ENCODE results near the gene INPP5E.
"Not testable (repeated sequence)": the region's sequence is repeated elsewhere in the genome, so short reads cannot be mapped to it uniquely, and the experiment has no call there.

INPP5E gene

GRCh38 chr9:136425367-136425766 lies 14.3 kb downstream of the INPP5E start:
- not testable (repeated sequence) for DNase-seq

- no peak for DNase-seq
Observed at GRCh38 chr9:136424750-136425362, 14.8 kb downstream of the INPP5E start.

DNA sequence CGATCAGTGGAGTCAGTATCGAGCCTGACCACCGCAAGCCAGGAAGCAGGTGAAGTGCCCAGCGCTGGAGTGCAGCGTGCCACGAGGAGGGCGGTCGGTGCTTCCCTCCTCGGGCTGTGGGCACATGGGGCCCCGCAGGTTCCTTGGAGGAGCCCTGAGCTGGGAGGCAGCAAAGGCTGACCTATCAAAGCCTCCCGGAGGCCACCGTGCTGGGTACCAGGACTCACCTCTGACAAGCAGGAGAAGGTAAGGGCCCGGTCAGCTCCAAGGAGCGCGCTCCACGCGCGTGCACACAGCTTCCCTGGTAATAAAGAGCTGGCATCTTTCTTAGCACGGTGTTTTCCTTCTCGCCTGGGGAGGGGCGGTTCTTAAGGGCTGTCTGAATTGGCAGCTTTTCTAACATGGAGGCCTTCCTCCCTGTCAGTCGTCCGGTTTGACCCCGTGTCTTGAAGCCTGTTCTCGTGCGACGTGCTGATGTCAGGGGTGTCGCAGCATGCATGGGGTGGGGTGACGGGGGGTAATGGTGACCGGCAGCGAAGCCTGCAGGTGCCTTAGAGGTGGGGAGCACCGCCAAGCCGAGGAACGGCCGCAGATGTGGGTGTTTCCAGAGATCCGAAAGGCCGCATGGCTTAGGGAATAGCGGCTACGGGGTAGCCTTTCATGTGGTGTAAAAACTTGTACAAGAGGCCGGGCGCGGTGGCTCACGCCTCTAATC lies 16.1 kb downstream of the INPP5E start:
- DNase-seq, result no peak

DNA sequence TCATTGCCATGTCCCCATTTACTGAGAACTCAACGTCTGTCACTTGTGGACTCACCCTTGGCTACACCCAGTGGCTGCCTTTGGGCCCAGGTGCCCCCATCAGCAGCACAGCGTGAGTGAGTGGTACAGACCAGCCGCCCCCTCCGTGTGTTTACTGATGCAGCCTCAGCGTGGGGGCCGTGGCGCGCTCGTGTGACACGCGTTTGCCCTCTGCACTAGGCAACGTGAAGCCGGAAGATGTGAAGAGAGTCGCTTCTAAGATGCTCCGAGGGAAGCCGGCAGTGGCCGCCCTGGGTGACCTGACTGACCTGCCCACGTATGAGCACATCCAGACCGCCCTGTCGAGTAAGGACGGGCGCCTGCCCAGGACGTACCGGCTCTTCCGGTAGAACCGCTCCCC lies 16.8 kb downstream of the INPP5E start:
- no peak for DNase-seq

DNA sequence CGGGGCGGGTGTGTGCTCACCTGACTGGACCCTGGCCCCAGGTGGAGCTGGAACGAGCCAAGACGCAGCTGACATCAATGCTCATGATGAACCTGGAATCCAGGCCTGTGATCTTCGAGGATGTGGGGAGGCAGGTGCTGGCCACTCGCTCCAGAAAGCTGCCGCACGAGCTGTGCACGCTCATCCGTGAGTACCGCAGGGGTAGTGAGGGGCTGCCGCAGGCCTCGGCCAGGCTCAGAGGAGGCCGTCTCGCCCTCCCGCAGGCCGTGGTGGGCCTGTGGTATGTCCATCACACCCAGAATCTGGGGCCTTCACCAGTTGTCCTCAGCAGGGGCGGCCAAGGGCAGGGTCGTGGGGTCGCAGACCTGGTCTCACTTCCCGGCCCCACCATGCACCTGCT lies 17.9 kb downstream of the INPP5E start:
- DNase-seq, result no peak

GRCh38 chr9:136419092-136419420 lies 20.6 kb downstream of the INPP5E start:
- no peak for DNase-seq

GRCh38 chr9:136418182-136419091 lies 21.2 kb downstream of the INPP5E start:
- no peak for DNase-seq

DNA sequence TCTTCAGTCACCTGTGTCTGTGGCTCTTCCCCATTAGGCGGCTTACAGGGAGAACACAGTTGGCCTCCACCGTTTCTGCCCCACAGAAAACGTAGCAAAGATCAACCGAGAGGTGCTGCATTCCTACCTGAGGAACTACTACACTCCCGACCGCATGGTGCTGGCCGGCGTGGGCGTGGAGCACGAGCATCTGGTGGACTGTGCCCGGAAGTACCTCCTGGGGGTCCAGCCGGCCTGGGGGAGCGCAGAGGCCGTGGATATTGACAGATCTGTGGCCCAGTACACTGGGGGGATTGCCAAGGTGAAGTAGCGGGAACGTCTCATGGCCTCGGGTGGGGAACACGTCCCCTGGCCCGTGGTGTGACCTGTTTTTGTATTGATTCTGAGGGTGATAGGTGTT lies 22.7 kb downstream of the INPP5E start:
- DNase-seq, result no peak

GRCh38 chr9:136416427-136416826 lies 23.2 kb downstream of the INPP5E start:
- DNase-seq, result no peak

GRCh38 chr9:136412962-136413361 lies 26.7 kb downstream of the INPP5E start:
- no peak for DNase-seq

DNA sequence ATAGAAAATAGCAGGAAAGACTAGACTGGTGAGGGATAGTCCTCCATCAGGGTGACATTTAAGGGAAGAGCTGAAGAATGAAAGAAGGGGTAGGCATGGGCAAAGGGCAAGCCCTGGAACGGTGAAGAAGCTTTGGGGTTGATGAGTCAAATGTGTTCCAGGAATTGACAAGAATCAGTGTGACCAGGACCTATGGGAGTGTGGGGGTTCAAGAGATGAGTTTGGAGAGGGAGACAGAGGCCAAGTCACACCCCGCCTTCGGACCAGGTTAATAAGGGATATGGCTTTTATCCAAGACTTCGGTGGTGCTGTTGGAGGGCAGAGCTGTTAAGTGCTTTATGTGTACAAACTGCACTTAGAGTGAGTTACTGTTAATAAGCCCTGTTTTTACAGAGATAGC lies 28.3 kb downstream of the INPP5E start:
- DNase-seq, result no peak

DNA sequence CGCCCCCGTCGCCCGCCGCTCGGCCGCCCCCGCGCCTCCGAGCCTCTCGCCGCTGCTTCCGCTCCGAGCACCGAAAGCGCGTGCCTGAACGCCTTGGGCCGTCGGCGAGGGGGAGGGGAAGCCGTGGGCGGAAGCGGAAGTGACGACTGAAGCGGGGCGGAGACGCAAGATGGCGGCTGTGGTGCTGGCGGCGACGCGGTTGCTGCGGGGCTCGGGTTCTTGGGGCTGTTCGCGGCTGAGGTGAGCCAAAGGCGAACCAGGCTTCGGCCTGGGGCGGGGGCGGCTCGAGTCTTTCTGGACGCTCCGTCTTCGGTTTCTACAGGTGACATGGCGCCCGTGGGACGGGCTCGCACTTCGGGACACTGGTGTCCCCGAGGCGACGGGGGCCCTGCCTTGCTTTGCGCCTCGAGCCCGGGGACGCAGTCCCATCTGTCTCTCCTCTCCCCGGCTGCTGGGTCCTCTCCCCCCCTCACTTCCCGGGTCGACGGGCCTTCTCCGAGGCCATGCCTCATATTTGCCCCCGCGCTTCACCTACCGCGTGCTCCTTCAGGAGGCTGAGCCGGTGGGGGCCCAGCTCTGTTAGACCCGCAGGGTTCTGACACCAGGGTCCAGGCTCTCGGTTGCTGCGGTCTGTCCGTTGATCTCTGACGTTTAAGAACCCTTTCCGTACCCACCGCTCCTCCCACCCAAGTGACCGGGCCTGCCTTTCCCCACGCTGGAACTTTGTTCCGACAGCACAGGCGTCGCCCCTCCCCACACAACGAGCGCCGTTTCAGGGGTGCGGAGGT lies 29.0 kb downstream of the INPP5E start, which contains the start of the genes ENTR1 and PMPCA:
ENTR1 (minus strand) TSS at position 115 of the 788 bp plus-strand sequence. CDS start 217 bp downstream, outside the sequence.
PMPCA (plus strand) TSS at position 159 of the 788 bp plus-strand sequence; CDS start at position 170, 11 bp downstream.
- peak; percentile 69 to 81 for DNase-seq

DNA sequence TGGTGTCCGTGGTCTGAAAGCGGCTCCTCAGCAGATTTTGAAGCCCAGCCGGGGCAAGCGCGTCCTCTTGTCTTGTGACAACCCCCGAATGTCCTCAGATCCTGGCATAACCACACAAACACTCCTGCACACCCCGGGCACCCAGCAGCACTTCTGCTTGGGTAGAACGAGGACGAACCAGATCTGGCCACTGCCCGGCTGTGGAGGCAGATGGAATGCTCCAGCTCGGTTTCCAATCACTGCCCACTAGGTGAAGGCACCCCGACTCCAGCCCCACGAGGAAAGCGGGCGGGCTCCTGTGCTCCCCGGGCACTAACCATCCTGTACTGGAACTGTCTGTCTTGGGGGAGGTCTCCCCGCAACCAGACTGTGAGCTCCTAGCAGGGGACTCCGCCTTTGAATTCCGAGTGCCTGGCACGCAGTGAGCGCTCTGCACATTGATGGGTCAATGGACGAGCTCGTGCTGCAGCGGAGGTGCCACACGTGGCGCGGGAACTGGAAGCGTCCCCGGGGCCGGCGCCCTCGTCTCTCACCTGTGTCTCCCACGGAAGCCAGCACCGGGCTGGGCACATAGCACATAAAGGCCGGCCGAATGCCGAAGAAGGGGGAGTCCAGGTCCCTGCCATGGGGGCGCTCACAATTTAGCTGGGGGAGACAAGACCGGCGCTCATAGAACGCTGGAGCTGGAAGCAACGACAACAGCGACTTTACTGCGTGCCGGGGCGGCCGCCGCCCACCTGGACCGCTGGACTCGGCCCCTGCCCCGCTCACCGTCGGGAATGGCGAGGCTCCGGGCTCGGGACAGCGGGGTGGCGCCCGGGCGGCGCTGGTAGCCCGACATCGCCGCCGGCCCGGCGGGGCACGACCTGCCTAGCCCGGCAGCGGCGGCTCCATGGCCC lies 29.8 kb downstream of the INPP5E start:
- peak in 1 of 2 experiments; percentile 41 for DNase-seq

DNA sequence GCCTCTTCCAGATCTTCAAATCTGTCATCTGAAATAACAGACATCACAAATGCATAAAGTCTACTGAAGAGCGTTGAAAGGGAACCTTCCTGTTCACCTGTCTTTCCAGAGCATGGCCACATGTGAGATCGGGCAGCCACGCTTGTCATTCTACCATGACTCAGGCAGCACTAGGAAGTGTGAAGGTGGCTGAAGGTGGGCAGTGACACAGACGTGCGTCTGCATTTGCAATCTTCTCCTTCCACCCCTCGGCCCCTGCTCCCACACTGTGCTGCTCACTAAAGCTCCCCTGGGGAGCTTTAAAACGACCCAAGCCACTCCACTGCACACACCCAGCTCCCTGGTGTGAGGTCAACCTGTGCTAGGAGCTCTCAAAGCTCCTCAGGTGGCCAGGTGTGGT lies 31.7 kb downstream of the INPP5E start:
- no peak for DNase-seq

DNA sequence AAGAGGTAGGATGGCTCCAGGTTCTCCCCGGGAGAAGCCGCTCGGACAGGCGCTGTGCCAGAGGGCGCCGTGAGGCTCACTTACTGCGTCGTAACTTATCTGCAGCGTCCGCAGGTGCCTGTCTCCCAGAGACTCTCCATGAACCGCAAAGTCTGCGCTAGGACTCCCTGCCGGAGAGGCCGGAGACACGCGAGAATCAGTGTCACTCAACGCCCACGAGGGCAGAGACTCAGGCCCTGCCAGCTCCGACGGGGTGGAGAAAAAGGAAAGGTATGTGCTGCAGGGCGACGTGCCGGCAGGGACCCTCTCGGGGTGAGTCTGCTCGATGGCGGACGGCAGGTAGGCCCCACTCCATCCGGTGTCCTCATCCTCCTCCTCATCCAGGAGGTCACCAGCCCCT lies 32.6 kb downstream of the INPP5E start:
- DNase-seq, result not testable (repeated sequence)

DNA sequence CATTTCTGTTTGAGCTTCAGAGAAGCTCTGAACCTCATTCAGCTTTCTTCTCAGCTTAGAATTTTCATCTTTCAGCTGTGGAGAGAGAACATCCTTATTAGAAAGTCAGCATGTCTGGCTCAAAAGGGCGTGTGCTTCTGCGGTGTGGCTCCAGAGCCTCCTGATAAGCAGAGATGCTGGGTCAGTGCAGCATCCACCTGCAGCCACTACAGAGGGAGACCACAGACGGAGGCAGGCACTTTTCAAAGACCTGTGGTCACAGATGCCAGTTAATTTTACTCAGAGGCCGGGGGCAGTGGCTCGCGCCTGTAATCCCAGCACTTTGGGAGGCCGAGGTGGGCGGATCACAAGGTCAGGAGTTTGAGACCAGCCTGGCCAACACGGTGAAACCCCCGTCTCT lies 33.7 kb downstream of the INPP5E start:
- DNase-seq, result not testable (repeated sequence)

GRCh38 chr9:136405481-136405880 lies 34.2 kb downstream of the INPP5E start:
- DNase-seq, result no peak

DNA sequence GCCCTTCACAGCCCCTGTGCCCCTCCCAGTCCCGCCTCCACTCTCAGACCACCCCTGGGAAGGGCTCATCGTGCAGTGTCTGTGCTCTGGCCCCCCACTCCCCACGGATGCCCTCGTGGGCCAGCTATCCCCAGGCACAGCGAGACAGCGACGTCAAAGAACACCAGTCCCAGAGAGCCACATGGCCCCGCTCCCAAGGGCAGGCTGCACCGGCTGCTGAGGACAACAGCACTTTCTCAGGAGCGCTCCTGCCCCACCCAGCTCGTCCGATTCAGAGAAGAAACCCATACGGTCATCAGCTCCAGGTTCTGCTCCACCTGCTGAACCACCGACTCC lies 34.9 kb downstream of the INPP5E start:
- DNase-seq, result no peak

GRCh38 chr9:136403915-136404800 lies 35.5 kb downstream of the INPP5E start:
- no peak for DNase-seq

GRCh38 chr9:136403538-136403914 lies 36.1 kb downstream of the INPP5E start:
- DNase-seq, result no peak

GRCh38 chr9:136402067-136402466 lies 37.6 kb downstream of the INPP5E start:
- no peak for DNase-seq
